Measurements from ENCODE around the gene LENG8. TPM values are rescaled to one million over a fixed set of nuclear protein-coding genes. Genes with fewer than 3 reads are reported as not detected.

LENG8 gene
- total and polyA plus RNA-seq, 7 donors: 13.6 to 286 (median 81.3) TPM

GRCh38 chr19:54425382-54425723 lies 23.6 kb upstream of the LENG8 start:
- no peak for DNase-seq
- no peak overlapping the region for H3K4me3 ChIP-seq
- no peaks in the 10 kb centered on the region for H3K9me3 ChIP-seq
- H3K4me1 ChIP-seq: peaks cover 0 to 14% (median 10%) of the 10 kb centered on the region in 4 donors
- H3K27ac ChIP-seq: no peak overlapping the region
- H3K27me3 ChIP-seq: peaks cover 19 to 77% (median 42%) of the 10 kb centered on the region in 3 donors
- intact Hi-C loops (cut with DNase I): no loop called here
- 28 to 62% methylated on average over 5 of the region's 5 CpGs for WGBS, 2 donors
- H3K36me3 ChIP-seq: no peaks in the 10 kb centered on the region
- TF ChIP-seq CTCF (IDR thresholded peaks at IDR 0.05) (no peak), POLR2A (IDR thresholded peaks at IDR 0.05) (no peak), POLR2AphosphoS5 (IDR thresholded peaks at IDR 0.05) (no peak), EP300 (IDR thresholded peaks at IDR 0.05) (no peak)

DNA sequence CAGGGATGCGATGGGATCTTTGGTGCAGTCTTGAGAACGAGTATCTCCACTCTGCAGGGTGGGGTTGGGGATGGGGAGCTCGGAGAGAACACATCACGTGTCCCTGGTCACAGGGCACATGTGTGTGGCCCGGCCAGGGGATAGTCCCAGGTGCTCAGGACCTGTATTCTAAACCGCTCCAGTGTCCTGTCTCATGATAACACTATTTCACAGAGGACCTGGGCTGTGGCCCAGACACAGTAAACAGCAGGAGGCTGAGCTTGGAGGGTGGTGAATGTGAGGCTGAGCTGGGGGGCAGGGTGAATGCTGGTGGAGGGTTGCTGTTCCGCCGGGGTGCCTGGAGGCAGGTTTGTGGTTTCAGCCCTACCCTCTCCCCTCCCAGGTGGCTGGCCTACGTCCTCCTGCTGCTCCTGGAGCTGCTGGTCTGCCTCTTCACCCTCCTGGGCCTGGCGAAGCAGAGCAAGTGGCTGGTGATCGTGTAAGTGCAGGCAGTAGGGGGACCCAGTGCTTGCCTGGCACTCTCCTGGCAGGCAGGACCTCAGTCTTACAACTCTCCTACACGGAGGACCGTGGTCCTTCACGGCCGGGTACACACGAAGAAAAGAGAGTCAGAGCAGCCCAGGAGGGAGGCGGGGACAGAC lies 22.6 kb upstream of the LENG8 start:
- Histone ChIP-seq H3K27me3 (peaks cover 25 to 77% (median 42%) of the 10 kb centered on the region in 3 donors), H3K36me3 (no peaks in the 10 kb centered on the region), H3K27ac (no peak overlapping the region), H3K9me3 (no peaks in the 10 kb centered on the region), H3K4me1 (peaks cover 0 to 16% (median 14%) of the 10 kb centered on the region in 4 donors), H3K4me3 (no peak overlapping the region)
- 50 to 68% methylated on average over 17 of the region's 17 CpGs for WGBS, 2 donors
- TF ChIP-seq POLR2A (IDR thresholded peaks at IDR 0.05) (no peak), CTCF (IDR thresholded peaks at IDR 0.05) (no peak), POLR2AphosphoS5 (IDR thresholded peaks at IDR 0.05) (no peak), EP300 (IDR thresholded peaks at IDR 0.05) (no peak)
- intact Hi-C loops (cut with DNase I): no loop called here
- no peak for DNase-seq

- TF ChIP-seq POLR2A (IDR thresholded peaks at IDR 0.05) (no peak), EP300 (IDR thresholded peaks at IDR 0.05) (no peak), POLR2AphosphoS5 (IDR thresholded peaks at IDR 0.05) (no peak)
- Histone ChIP-seq H3K27ac (no peak overlapping the region), H3K9me3 (no peaks in the 10 kb centered on the region), H3K4me1 (peaks cover 0 to 19% (median 15%) of the 10 kb centered on the region in 4 donors), H3K4me3 (no peak overlapping the region), H3K27me3 (peaks cover 31 to 77% (median 44%) of the 10 kb centered on the region in 3 donors), H3K36me3 (no peaks in the 10 kb centered on the region)
- WGBS, 2 donors: 86 to 89% methylated on average over 11 of the region's 11 CpGs
- intact Hi-C loops (cut with DNase I): no loop called here
- DNase-seq: no peak
Measured at GRCh38 chr19:54427586-54427985, 21.4 kb upstream of the LENG8 start.

- H3K4me1 ChIP-seq: peaks cover 0 to 19% (median 15%) of the 10 kb centered on the region in 4 donors
- TF ChIP-seq CTCF (IDR thresholded peaks at IDR 0.05) (no peak), POLR2A (IDR thresholded peaks at IDR 0.05) (no peak), POLR2AphosphoS5 (IDR thresholded peaks at IDR 0.05) (no peak), EP300 (IDR thresholded peaks at IDR 0.05) (no peak)
- no peak for DNase-seq
- no peaks in the 10 kb centered on the region for H3K9me3 ChIP-seq
- H3K27me3 ChIP-seq: peaks cover 31 to 76% (median 44%) of the 10 kb centered on the region in 3 donors
- intact Hi-C loops (cut with DNase I): no loop called here
- no peak overlapping the region for H3K4me3 ChIP-seq
- no peak overlapping the region for H3K27ac ChIP-seq
- WGBS, 2 donors: 69 to 83% methylated on average over 11 of the region's 11 CpGs
- no peaks in the 10 kb centered on the region for H3K36me3 ChIP-seq
Measured at GRCh38 chr19:54428323-54429175, 20.4 kb upstream of the LENG8 start.

DNA sequence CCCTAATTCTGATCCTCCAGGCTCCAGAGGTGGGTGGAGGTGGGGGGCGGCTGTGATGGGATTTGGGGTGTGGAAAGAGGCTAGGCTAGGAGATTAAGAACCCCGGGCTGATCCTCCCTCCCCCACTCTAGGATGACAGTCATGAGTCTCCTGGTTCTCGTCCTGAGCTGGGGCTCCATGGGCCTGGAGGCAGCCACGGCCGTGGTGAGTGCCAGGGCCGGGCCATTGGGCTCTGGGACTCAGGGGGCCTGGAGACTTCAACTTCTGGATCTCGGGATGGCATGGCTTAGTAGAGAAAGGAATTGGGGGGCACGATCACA lies 19.9 kb upstream of the LENG8 start:
- Histone ChIP-seq H3K27ac (no peak overlapping the region), H3K4me3 (no peak overlapping the region), H3K9me3 (no peaks in the 10 kb centered on the region), H3K4me1 (peaks cover 0 to 20% (median 16%) of the 10 kb centered on the region in 4 donors), H3K27me3 (peaks cover 31 to 74% (median 44%) of the 10 kb centered on the region in 3 donors), H3K36me3 (no peaks in the 10 kb centered on the region)
- 54 to 70% methylated on average over 8 of the region's 8 CpGs for WGBS, 2 donors
- intact Hi-C loops (cut with DNase I): no loop called here
- no peak for DNase-seq
- TF ChIP-seq POLR2AphosphoS5 (IDR thresholded peaks at IDR 0.05) (no peak), POLR2A (IDR thresholded peaks at IDR 0.05) (no peak), CTCF (IDR thresholded peaks at IDR 0.05) (no peak), EP300 (IDR thresholded peaks at IDR 0.05) (no peak)
